A549 (cell line): Measurements from ENCODE around the gene NACC2.

Experiments used
- CEBPB ChIP-seq, 2 experiments: fragments of >200 bp in 1 of 2; sonication (Bioruptor Twin) in 1 of 2; formaldehyde crosslinking in 1 of 2; IDR thresholded peaks; 2 replicates each; pipeline ENCODE4 v1.6.1; 2012 to 2016
- CTCF ChIP-seq: fragments of >200 bp; sonication (Bioruptor Twin); formaldehyde crosslinking; IDR thresholded peaks from 3 replicates; pipeline ENCODE4 v1.5.1; 2016
- EHMT2 ChIP-seq: fragments of 200-600 bp; sonication (generic); IDR thresholded peaks from 2 replicates; pipeline ENCODE4 v1.6.1; 2016; ENCODE audit warnings: antibody characterized with exemption, low read depth, mild to moderate bottlenecking, moderate library complexity
- ELK1 ChIP-seq: fragments of 150-350 bp; IDR thresholded peaks from 2 replicates; pipeline ENCODE4 v1.6.1; 2014; ENCODE audit warnings: low read depth, mild to moderate bottlenecking, low read length
- EP300 ChIP-seq, 2 experiments: fragments of >200 bp; sonication (Bioruptor Twin); formaldehyde crosslinking; IDR thresholded peaks; 2 replicates in 1 of 2; 3 replicates in 1 of 2; pipeline ENCODE4 v1.6.1; 2016 to 2017
- PBX3 ChIP-seq: IDR thresholded peaks from 2 replicates; pipeline ENCODE4 v1.6.1; 2012
- POLR2A ChIP-seq: IDR thresholded peaks from 2 replicates; pipeline ENCODE4 v1.6.1; 2012; ENCODE audit warnings: mild to moderate bottlenecking, low read length
- REST ChIP-seq: fragments of 200-600 bp; sonication (generic); IDR thresholded peaks from 2 replicates; pipeline ENCODE4 v1.6.1; 2016; ENCODE audit warnings: antibody characterized with exemption, mild to moderate bottlenecking, moderate library complexity
- RFX5 ChIP-seq: fragments of 450-650 bp; IDR thresholded peaks from 2 replicates; pipeline ENCODE4 v1.7.1; 2014; ENCODE audit warnings: antibody characterized with exemption, mild to moderate bottlenecking, moderate library complexity

- TF ChIP-seq REST (no peak), CTCF (no peak), ELK1 (no peak), EHMT2 (no peak), RFX5 (no peak), EP300 (IDR thresholded peaks at IDR 0.05) (no peak), POLR2A (no peak), CEBPB (IDR thresholded peaks at IDR 0.05) (no peak), PBX3 (no peak)
These were observed 120.9 kb downstream of the NACC2 start for GRCh38 chr9:135974220-135974573.
